Neural progenitor cell (in vitro differentiated cells): Measurements from ENCODE around the gene MGP. TPM values are rescaled to one million over a fixed set of nuclear protein-coding genes. Genes with fewer than 3 reads are reported as not detected.

ENCODE experiments used
- DNase-seq: peaks from one replicate; pipeline ENCODE4 v3.0.0-alpha.2; 2016; ENCODE audit warnings: low spot score
- H2AFZ ChIP-seq: fragments of 200-600 bp; sonication (generic); replicated peaks from 2 replicates; pipeline ENCODE4 v1.6.1; 2016; ENCODE audit warnings: antibody characterized with exemption
- H3F3A ChIP-seq: fragments of 200-600 bp; sonication (generic); 2 replicates; pipeline ENCODE4 v1.6.1; 2016; ENCODE audit warnings: antibody characterized with exemption, low read depth
- H3K27ac ChIP-seq: fragments of 200-600 bp; sonication (generic); 2 replicates; pipeline ENCODE4 v1.5.1; 2016; ENCODE audit warnings: mild to moderate bottlenecking
- H3K27me3 ChIP-seq: fragments of 200-600 bp; sonication (generic); 2 replicates; pipeline ENCODE4 v1.6.1; 2016; ENCODE audit warnings: mild to moderate bottlenecking, moderate library complexity
- H3K36me3 ChIP-seq: fragments of 200-600 bp; sonication (generic); 2 replicates; pipeline ENCODE4 v1.5.1; 2016
- H3K4me1 ChIP-seq: fragments of 200-600 bp; sonication (generic); 2 replicates; pipeline ENCODE4 v1.6.1; 2016; ENCODE audit warnings: mixed run types
- H3K4me2 ChIP-seq: fragments of 200-600 bp; sonication (generic); 2 replicates; pipeline ENCODE4 v1.6.1; 2016
- H3K4me3 ChIP-seq: fragments of 200-600 bp; sonication (generic); 2 replicates; pipeline ENCODE4 v1.5.1; 2016
- H3K79me2 ChIP-seq: fragments of 200-600 bp; sonication (generic); 2 replicates; pipeline ENCODE4 v1.6.1; 2016; ENCODE audit warnings: low read depth
- H3K9ac ChIP-seq: fragments of 200-600 bp; sonication (generic); 2 replicates; pipeline ENCODE4 v1.6.1; 2016
- H3K9me3 ChIP-seq: fragments of 200-600 bp; sonication (generic); 2 replicates; pipeline ENCODE4 v1.5.1; 2016; ENCODE audit warnings: low read depth
- H4K20me1 ChIP-seq: fragments of 200-600 bp; sonication (generic); 2 replicates; pipeline ENCODE4 v1.6.1; 2016; ENCODE audit warnings: low read depth
- H3K27ac Mint-ChIP-seq: 3 replicates; pipeline ENCODE4 v1.8.0; 2021; ENCODE audit warnings: mixed read lengths
- H3K27me3 Mint-ChIP-seq: 2 replicates; pipeline ENCODE4 v1.8.0; 2022; ENCODE audit warnings: low read depth, mild to moderate bottlenecking, inconsistent platforms, moderate library complexity, mixed read lengths; ENCODE audit not compliant: insufficient read depth
- H3K36me3 Mint-ChIP-seq: 3 replicates; pipeline ENCODE4 v1.8.0; 2021; ENCODE audit warnings: mixed read lengths
- H3K4me1 Mint-ChIP-seq: 3 replicates; pipeline ENCODE4 v1.8.0; 2021; ENCODE audit warnings: mixed read lengths
- H3K4me3 Mint-ChIP-seq: 3 replicates; pipeline ENCODE4 v1.8.0; 2021; ENCODE audit warnings: mild to moderate bottlenecking, moderate library complexity, mixed read lengths
- H3K9me3 Mint-ChIP-seq: 3 replicates; pipeline ENCODE4 v1.8.0; 2020; ENCODE audit warnings: mixed read lengths
- EZH2 ChIP-seq: fragments of 200-600 bp; sonication (generic); IDR thresholded peaks from 2 replicates; pipeline ENCODE4 v1.6.1; 2017; ENCODE audit warnings: antibody characterized with exemption, mild to moderate bottlenecking, moderate library complexity
- EZH2phosphoT487 ChIP-seq: fragments of 200-600 bp; sonication (generic); IDR thresholded peaks from 2 replicates; pipeline ENCODE4 v1.6.1; 2017; ENCODE audit warnings: antibody characterized with exemption
- total RNA-seq: library from RNA; depleted of rRNA; stranded (reverse); fragments of >200 nt; gene quantifications from 2 replicates; pipeline ENCODE4 v1.2.3, GENCODE V29; 2015; ENCODE audit warnings: low replicate concordance
- TF ChIP-seq, protein P1 (sequence below): fragments of 200-600 bp; sonication (generic); IDR thresholded peaks from 2 replicates; pipeline ENCODE4 v1.5.1; 2017; ENCODE audit warnings: antibody characterized with exemption, mild to moderate bottlenecking

MGP gene
- total RNA-seq, 1 donor from 2014 or later, result not detected

DNA sequence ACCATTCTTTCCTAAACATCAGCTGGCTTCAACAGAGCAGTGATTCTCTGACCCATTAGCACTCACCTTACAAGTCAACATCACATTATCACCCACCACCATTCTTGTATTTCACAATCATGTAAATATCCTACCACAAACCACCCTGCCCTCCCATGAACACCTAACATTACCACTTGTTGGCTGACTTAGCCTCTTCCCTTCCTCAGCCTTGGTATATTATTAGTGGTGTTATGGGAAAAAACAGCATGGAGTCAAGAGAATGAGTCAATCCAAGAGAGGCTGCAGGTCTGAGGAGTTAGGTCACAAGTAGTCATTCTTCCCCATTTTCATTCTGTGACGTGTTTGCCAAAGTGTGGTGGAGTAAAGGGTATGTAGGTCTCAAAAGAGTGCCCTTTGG lies 22.3 kb upstream of the MGP start:
- Histone ChIP-seq H3F3A (no peaks in the 10 kb centered on the region), H2AFZ (no peak overlapping the region), H3K27me3 (no peaks in the 10 kb centered on the region), H3K79me2 (no peaks in the 10 kb centered on the region), H3K27ac (no peak overlapping the region), H4K20me1 (no peaks in the 10 kb centered on the region), H3K4me2 (no peak overlapping the region), H3K9me3 (no peaks in the 10 kb centered on the region), H3K4me1 (no peaks in the 10 kb centered on the region), H3K4me3 (no peak overlapping the region), H3K9ac (no peak overlapping the region), H3K36me3 (no peaks in the 10 kb centered on the region)
- H3K36me3 Mint-ChIP-seq, result no peaks in the 10 kb centered on the region
- no peak overlapping the region for H3K4me3 Mint-ChIP-seq
- H3K4me1 Mint-ChIP-seq, result no peaks in the 10 kb centered on the region
- H3K27ac Mint-ChIP-seq, result no peak overlapping the region
- H3K27me3 Mint-ChIP-seq, result peaks cover 3% of the 10 kb centered on the region
- no peak for DNase-seq
- H3K9me3 Mint-ChIP-seq, result no peaks in the 10 kb centered on the region
- TF ChIP-seq EZH2, result no peak
- TF ChIP-seq EZH2phosphoT487, result no peak
- TF ChIP-seq, protein P1, sequence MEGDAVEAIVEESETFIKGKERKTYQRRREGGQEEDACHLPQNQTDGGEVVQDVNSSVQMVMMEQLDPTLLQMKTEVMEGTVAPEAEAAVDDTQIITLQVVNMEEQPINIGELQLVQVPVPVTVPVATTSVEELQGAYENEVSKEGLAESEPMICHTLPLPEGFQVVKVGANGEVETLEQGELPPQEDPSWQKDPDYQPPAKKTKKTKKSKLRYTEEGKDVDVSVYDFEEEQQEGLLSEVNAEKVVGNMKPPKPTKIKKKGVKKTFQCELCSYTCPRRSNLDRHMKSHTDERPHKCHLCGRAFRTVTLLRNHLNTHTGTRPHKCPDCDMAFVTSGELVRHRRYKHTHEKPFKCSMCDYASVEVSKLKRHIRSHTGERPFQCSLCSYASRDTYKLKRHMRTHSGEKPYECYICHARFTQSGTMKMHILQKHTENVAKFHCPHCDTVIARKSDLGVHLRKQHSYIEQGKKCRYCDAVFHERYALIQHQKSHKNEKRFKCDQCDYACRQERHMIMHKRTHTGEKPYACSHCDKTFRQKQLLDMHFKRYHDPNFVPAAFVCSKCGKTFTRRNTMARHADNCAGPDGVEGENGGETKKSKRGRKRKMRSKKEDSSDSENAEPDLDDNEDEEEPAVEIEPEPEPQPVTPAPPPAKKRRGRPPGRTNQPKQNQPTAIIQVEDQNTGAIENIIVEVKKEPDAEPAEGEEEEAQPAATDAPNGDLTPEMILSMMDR, result no peak

- Histone ChIP-seq H3K9ac (no peak overlapping the region), H3K36me3 (no peaks in the 10 kb centered on the region), H3K4me1 (peaks cover 12% of the 10 kb centered on the region), H3K9me3 (no peaks in the 10 kb centered on the region), H3K4me2 (no peak overlapping the region), H3K27ac (no peak overlapping the region), H4K20me1 (no peaks in the 10 kb centered on the region), H2AFZ (no peak overlapping the region), H3K4me3 (no peak overlapping the region), H3F3A (no peaks in the 10 kb centered on the region), H3K79me2 (no peaks in the 10 kb centered on the region), H3K27me3 (no peaks in the 10 kb centered on the region)
- Mint-ChIP-seq H3K4me3 (no peak overlapping the region), H3K36me3 (no peaks in the 10 kb centered on the region), H3K27ac (no peak overlapping the region), H3K27me3 (peaks cover 3% of the 10 kb centered on the region), H3K4me1 (no peaks in the 10 kb centered on the region), H3K9me3 (no peaks in the 10 kb centered on the region)
- no peak for DNase-seq
- TF ChIP-seq, protein P1, result no peak
- no peak for TF ChIP-seq EZH2phosphoT487
- no peak for TF ChIP-seq EZH2
Measured at GRCh38 chr12:14906114-14906513, 20.5 kb upstream of the MGP start.

DNA sequence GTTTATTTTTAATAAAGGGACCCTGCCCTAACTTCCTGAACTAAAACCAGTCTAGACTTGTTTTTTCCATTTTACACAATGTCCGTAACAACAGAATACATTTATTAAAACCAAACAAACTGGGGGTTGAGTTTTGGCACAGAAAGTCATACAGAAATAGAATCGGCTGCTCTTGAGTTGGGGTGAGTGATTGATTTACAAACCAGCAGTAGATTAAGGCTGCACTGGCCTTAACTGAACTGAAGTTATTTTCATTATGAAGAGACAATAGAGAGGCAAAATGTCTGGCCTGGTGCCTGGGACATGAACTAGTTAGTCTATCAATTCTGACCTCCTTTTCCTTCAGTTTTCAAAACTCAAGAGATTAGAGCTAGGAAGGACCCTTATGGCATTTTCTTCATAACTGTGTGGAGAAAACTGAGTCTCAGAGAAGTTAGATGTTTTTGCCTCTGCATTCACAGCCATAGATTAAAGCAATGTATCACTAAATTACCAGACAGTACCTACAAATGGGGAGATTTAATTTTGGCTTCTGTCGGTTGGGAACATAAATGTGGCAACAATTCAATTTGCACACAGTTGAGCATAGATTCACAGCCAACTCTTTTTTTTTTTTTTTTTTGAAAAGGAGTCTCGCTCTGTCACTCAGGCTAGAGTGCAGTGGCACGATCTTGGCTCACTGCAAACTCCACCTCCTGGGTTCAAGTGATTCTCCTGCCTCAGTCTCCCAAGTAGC lies 19.8 kb upstream of the MGP start:
- no peak overlapping the region for H3K27ac ChIP-seq
- no peak overlapping the region for H3K27ac Mint-ChIP-seq
- DNase-seq, result no peak
- H2AFZ ChIP-seq, result no peak overlapping the region
- no peak overlapping the region for H3K9ac ChIP-seq
- H3K9me3 Mint-ChIP-seq, result no peaks in the 10 kb centered on the region
- H3K9me3 ChIP-seq, result no peaks in the 10 kb centered on the region
- H3K4me3 ChIP-seq, result no peak overlapping the region
- no peak overlapping the region for H3K4me3 Mint-ChIP-seq
- no peaks in the 10 kb centered on the region for H3F3A ChIP-seq
- H3K4me1 ChIP-seq, result peaks cover 16% of the 10 kb centered on the region
- H3K27me3 ChIP-seq, result no peaks in the 10 kb centered on the region
- no peaks in the 10 kb centered on the region for H3K36me3 Mint-ChIP-seq
- H3K79me2 ChIP-seq, result no peaks in the 10 kb centered on the region
- TF ChIP-seq EZH2phosphoT487 (no peak), EZH2 (no peak)
- TF ChIP-seq, protein P1, result no peak
- H3K36me3 ChIP-seq, result no peaks in the 10 kb centered on the region
- H3K4me1 Mint-ChIP-seq, result no peaks in the 10 kb centered on the region
- H4K20me1 ChIP-seq, result no peaks in the 10 kb centered on the region
- no peak overlapping the region for H3K4me2 ChIP-seq
- peaks cover 3% of the 10 kb centered on the region for H3K27me3 Mint-ChIP-seq
